HG03432 (cell line): Measurements from ENCODE around the gene GALNT2.

ENCODE experiments used
- ATAC-seq: cut with Tn5 transposase; IDR thresholded peaks from one replicate; pipeline ENCODE4 v1.9.1; 2021; ENCODE audit warnings: mild to moderate bottlenecking, moderate library complexity; ENCODE audit not compliant: unreplicated experiment

The GALNT2 gene

DNA sequence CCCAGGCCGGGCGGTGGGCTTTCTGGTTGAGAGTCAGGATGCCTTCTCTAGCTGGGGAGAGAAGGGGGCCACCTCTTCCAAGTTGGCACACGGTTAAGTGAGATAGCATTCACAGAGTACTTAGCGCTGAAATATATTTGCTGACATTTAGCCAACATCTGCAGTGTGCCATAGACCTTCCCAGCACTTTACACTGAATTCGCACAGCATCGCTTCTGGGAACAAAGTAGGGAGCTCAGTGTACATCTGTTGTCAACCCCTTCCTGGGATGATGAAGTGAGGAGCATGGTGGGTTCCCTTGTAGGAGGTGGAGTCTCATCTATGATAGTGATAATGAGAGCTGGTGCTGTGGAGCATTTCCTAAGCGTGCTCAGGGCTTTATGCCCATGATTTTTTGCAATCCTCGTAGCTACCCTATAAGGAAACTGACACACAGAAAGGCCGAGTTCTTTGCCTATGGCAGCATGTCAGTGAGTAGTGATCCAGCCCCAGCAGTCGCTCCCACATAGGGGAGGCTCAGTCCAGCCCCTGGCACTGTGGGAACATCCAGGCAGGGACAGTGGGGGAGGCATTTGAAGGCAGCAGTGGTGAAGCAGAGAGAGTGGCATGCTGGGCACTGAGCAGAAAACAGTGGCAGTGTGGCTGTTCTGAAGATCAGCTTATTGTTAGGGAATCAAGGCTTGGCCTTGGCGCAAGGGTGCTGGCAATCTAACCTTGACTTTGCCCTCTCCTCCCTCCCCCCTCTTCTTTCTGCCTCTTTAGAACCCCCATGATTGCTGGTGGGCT lies 182.8 kb downstream of the GALNT2 start:
- no peak for ATAC-seq

DNA sequence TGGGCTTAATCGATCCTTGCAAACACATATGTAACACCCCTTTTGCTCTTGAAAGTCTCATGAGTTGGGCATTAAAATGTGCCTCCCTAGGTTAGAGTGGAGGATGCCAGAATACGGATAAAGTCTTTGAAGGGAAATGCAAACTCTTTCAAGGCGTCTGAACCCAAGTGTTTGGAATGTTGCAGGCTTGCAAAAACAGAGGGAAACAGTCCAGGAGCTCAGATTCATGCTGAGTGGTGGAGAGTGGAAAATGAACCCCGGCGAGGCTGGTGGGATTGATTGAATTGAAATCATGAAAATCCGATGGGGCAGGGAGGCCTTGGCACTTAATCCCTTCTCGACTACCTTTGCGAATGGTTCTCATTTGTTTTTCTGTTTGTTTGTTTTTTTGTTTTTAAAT lies 183.6 kb downstream of the GALNT2 start:
- ATAC-seq, result no peak

DNA sequence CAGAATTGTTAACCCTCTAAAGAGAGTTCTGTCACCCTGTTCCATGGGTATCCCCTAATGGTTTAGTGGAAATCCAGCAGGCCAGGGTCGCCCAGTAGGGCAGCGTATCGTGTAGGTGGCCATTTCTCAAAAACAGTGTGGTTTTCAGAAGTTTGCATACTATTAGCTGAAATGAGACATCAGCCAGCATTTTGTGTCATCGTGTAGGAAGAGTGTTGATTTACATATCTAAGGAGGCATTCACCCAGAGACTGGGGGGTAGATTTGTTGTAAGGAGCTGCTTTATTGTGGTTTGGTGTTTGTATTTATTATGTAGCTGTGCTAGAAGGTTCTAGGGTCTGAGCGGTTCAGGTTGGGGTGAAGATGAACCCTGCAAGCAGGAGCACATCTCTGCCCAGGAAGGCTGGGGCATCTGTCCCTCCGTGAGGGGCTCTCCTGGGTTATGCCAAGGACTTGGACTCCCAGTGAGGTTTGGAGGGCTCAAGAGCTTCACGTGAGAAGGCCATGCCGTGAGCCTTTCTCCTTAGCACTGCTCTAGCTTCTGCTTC lies 184.7 kb downstream of the GALNT2 start:
- ATAC-seq, result peak; percentile 89

DNA sequence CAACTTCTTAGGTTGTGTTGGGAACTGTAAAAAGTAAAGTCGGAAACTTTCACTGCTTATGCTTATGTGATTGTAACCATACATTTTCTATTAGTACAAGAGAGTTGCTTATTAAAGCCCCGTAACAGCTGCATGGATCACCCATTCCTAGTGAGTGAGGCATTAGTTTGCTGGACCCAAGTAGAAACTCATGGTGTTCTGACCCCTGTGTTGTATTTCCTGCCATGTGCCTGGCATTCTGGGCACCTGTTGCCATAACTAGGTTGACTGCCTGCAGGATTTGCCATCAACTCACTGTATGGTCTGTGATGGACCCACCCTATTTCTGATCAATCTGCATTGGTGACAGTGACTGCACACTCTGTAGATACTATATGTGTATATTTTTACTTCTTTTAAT lies 186.1 kb downstream of the GALNT2 start:
- no peak for ATAC-seq

DNA sequence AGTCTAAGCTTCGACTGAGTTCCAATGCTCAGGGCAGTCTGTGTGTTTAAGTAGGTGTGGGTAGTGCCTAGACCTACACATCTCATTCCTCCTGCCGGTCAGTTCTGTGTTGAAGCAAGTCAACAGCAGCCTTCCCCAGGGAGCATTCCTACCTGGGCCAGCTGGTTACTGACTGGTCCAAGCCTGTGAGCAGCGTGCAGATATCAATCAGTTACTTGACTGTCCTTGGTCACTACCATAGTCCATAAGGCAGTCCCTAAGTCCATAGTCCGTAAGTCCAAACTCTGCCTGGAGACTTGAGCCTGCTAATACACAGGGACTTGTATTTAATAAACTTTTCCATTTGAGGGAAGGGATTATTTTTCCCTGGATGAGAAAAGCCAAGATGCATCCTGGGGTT lies 187.2 kb downstream of the GALNT2 start:
- ATAC-seq, result no peak

DNA sequence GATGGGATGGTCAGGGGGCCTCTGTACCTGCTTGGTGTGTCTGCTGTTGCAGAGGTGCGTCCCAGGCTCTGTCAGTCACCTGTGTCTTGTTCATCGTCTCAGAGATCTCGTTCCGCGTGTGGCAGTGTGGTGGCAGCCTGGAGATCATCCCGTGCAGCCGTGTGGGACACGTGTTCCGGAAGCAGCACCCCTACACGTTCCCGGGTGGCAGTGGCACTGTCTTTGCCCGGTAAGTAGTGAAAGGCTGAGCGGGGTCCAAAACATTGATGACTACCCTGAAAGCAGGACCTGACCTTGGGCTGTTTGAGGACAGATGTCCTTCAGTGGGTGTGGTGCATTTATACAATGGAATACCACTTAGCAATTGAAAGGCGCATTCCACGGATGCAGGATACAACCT lies 188.1 kb downstream of the GALNT2 start:
- ATAC-seq, result no peak

DNA sequence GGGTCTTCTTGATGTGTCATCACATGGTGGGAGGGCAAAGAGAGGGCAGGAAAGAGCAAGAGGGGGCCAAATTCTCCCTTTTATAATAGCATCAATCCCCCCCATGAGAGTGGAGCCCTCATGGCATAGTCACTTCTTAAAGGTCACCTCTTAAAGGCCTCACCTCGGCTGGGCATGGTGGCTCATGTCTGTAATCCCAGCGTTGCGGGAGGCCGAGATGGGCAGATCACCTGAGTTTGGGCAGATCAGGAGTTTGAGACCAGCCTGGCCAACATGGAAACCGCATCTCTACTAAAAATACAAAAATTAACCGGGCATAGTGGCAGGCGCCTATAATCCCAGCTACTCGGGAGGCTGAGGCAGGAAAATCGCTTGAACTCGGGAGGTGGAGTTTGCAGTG lies 189.0 kb downstream of the GALNT2 start:
- no peak for ATAC-seq

DNA sequence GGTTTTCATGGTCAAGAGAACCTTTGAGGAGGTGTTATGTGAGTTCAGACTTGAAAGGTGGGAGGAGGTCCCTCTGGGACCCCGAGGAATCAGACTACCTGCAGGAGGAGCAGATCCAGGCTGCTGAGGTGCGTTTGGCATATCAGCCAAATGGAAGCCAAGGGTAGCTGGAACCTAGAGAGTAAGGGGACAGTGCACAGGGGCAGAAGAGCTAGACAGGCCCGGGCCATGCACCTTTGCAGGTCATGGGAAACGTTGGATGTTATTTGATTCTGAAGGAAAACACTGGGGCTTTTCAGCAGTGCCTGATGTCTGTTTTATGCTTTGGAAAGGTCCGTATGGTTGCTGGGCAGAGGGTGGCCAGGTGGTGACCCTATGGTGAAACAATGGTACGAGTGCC lies 189.9 kb downstream of the GALNT2 start:
- ATAC-seq, result no peak

DNA sequence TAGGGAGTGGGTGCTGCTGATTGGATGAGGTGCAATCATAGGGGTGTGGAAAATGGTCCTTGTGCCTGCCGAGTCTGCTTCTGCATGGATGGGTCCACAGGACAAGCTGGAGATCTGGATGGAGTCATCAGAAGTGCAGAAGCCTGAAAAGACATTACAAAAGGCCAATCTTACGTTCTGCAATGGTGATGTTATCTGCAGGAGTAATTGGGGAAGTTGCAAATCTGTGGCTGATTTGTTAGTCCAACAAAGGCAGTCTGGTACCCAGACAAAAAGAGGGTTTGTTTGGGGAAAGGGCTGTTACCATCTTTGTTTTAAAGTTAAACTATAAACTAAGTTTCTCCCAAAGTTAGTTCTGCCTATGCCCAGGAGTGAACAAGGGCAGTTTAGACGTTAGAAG lies 192.6 kb downstream of the GALNT2 start:
- no peak for ATAC-seq

DNA sequence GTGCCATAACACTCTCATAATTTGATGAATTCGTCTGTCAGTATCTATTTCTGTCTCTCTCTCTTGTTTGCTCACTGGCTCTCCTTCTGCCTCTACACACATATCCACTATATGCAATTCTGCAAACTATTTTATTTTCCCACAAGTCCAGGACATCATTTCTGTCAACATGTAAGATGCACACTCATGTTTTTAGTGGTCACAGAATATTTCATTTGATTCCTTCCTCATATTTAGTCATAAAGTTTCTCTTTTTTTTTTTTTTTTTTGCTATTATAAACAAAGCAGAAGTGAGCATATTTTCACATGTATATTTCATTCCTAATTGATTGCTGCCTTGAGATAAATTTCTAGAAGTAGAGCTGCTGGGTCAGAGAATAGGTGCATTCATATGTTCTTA lies 193.8 kb downstream of the GALNT2 start:
- no peak for ATAC-seq

DNA sequence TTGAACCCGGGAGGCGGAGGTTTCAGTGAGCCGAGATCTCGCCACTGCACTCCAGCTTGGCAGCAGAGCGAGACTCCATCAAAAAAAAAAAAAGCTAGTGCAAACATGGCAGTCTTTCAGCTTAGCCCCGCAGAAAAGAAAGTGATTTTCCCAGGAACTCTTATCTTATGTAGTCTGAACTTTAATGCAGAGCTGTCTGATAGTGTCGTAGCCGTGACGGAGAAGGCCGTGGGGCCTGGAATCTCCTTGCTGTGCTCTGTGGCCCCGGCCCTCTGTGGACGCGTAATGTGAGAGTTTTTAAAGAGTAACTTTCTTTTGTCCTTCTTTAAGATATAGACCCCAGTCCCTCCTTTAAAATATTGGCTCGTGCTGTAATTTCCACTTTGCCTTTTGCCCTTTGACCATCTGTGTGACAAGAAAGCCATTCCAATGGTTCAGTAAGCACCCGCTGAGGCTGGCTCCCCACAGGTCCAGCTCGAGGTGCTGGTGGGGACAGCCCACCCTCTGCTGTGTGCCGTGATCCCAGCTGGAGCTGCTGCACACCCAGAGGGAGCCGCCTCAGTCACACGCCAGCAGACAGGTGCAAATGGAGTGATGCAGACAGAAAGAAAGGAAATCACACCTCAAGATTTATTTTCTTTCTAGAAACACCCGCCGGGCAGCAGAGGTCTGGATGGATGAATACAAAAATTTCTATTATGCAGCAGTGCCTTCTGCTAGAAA lies 195.1 kb downstream of the GALNT2 start:
- no peak for ATAC-seq

DNA sequence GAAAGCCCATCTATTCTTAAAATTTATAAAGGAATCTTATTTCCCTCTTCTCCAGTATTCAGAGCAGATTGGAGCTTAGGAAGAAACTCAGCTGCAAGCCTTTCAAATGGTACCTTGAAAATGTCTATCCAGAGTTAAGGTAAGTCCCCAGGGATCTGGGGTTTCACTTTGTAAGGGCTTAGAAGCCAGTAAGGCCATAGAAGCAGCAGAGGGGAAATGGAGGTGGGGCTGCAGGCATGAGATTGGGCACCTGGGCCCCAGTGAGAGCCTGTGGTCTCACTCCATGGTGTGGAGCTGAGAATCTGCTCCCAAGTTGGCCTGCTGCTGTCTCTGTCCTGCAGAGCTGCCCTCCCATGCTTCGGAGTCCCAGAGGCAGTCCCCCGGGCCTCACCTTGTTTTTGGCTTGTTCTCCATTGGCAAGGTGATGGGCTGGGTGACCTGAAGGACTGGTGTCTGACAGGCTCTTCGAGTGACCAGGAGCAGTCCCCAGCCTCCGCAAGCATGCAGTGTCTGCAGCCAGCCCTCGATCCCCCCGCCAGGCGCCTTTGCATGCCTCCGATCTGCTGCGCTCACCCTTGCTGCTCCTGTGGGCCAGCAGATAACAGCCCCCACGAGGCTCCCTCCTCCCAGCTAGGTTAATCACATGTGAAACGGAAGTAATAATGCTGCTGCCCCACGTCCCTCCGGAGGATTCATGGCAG lies 196.0 kb downstream of the GALNT2 start:
- ATAC-seq, result no peak

DNA sequence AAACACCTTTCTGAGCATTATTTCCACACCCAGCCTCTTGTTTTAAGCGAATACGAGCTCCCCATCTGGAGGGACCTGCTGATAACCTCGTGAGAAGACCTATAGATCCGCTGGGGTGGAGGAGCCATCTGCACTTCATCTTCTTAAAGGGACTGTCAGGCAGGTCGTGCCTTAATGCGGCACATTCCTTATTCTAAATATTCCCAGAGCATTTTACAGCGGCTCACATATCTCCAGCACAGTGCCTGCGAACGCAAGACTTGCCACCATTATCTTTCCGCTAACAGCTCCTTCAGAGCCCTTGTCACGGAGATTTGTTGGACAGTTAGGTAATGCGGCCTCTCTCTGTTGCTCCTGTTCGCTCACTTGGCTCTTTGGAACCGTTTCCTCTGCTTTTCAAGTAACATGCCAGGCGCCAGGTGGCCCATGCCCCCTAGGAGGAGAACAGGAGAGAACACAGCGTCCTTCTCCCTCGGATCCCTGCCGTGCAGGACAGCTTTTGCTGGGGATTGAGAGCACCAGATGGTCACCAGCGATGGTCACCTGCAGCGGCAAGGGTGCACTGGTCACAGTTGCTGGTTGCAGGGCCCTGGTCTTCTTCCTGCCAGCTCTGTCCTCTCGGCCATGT lies 196.6 kb downstream of the GALNT2 start:
- no peak for ATAC-seq

DNA sequence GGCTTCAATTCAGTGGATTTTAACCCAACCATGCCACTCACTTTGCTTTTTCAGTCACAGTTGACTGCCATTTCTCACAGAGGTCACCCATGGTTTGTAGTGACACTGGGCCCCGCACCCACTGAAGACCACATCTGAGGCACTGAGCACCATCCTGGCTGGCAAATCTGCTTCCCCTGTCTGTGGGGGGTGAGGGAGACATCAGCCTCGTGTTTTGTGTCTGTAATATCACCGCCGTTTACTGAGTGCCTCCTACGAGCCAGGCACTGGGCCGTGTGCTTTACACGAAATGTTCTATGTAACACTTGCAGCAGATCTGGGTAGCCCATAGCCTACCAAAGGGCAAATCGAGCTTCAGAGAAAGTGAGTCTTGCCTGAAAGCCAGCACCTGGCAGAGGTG lies 197.3 kb downstream of the GALNT2 start:
- ATAC-seq, result no peak

DNA sequence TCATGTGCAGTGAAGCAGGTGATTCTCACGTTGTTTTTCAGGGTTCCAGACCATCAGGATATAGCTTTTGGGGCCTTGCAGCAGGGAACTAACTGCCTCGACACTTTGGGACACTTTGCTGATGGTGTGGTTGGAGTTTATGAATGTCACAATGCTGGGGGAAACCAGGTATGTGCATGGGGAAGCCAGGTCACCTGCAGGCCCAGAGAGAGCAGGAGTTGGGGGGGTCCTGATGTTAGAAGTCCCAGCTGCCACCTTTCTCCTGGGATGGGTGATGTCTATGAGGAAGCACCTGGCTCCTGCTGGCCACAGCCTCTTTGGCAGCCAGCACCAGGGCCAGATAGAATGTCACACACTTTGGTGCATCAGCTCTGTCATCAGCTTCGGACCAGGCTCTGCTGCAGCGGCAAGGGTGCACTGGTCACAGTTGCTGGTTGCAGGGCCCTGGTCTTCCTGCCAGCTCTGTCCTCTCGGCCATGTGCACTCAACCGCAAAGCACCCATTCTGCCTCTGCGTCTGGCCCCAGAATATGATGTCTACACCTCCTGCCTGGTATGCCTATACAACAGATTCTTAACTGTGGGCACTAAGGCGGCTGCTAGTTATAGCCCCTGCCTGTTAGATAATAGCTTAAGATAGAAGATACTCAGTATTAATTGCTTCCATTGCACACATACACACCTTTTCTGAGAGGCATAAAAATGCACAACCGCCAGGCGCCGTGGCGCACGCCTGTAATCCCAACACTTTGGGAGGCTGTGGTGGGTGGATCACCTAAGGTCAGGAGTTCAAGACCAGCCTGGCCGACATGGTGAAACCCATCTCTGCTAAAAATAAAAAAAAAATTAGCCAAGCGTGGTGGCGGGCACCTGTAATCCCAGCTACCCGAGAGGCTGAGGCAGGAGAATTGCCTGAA lies 198.4 kb downstream of the GALNT2 start:
- no peak for ATAC-seq

DNA sequence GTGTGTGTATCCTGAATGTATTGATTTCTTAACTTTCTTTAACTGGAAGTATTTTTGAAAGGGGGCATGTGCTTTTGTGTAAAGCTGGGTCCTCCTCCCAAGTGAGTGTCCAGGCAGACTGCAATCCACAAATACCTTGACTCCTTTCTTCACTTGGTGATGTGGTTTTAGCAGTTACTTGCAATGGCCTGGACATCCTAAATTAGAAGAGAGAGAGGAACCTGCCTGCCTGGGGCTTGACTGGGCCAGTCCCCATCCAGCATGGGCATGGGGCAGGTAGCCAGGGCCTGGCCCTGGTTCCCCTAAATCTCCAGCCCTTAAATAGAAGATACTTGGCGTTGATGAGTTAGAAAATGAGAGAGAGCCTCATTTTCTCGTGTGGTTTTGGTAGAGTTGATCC lies 199.4 kb downstream of the GALNT2 start:
- no peak for ATAC-seq

DNA sequence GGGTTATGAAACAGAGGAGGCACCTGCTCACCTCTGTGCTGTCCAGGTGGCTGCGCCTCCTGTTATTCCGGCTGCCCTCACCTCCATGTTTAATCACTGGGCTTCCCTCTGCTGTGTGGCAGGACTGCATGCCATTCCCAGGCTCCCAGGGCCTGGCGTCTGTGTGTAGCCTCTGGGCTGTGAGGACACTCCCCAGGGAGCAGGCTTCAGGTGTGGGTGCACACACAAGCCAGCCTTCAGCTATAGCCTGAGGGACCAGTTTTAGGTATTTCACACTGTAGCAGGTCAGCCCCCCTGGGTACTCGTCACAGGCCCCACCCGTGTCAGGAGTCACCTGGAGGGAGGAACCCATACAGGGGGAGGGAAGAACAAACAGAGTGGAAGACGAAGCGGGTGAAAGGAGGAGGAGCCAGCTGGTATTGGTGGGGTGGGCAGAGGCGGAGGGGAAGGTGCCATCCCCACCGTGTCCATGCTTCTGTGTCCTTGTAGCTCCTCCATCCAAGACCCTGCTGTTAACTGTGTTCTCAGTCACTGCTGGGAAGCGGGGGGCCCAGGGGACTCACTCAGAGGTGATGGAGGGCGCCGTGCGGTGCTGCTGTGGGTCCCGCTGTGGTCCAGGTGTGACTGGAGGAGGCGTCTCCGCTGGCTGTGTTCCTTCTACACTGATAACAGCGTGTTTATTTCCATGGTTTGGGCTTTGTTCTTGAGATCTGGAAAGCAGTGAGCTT lies 200.5 kb downstream of the GALNT2 start:
- ATAC-seq, result no peak

DNA sequence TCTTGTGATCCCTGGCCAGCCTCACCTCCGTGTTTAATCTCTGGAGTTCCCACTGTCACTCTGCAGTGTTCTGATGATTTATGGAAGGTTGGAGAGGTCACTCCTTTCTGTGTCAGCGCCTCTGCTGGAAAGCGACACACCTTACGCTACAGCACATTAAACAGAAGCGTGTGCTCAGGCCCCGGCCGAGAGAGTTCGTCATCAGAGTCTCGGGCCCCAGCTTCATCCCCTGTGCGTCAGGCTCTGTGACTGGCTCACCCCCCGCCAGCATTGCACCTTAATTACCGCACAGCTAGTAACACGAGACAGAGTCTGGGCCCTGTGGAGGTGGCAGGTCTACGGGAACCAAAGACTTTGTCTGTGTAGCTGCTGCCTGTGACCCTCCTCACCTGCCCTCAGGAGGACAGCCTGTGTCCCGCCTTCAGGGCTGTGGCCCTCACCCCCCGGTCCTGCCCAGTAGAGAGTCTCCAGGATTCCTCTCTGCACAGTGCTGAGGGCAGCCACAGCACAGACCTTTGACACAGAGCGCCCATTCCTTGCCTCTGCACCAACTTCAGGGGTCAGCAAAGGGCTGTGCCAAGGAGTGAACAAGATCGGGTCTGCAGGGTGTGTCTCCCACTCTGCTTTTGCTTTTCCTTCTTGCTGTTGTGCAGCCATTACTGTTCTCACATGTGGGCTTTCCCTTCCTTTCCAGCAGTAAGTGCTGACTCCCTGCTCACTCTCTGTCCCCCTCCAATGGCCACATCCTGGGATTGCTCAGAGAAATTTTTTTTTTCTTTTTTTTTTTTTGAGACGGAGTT lies 201.5 kb downstream of the GALNT2 start:
- ATAC-seq, result no peak

DNA sequence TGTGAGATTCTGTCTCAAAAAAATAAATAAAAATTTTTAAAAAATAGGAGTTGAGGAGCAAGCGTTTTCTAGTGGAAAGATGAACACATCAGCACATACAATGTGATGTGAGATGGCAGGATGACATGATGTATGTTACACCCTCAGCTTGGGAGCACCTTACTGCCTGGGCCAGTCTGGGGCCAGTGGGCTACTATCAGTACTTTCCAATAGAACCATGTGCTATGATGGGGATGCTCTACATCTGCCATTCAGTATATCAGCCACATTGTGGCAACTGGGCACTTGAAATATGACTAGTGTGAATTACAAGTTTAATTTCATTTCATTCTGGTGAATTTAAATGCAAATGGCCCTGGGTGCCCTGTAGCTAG lies 203.1 kb downstream of the GALNT2 start:
- peak; percentile 14 for ATAC-seq
